SK-N-SH (cell line): ENCODE data around the gene TIGD6. TPM values are rescaled to one million over a fixed set of nuclear protein-coding genes. Genes with fewer than 3 reads are reported as not detected.

Experiments
- CTCF ChIA-PET: fragments of 300-600, 350-600 bp; formaldehyde crosslinking; extraction: SDS; loops from one replicate; lab custom pipeline; 2021; lab: Yijun Ruan, JAX
- POLR2A ChIA-PET: fragments of 350-600 bp; sonication (Branson Sonifier 250); formaldehyde crosslinking; extraction: SDS; loops from one replicate; lab custom pipeline; 2020; ENCODE audit warnings: antibody characterized with exemption, inconsistent platforms; lab: Yijun Ruan, JAX
- DNase-seq: peaks from one replicate; pipeline ENCODE4 v3.0.0; 2012
- H2AFZ ChIP-seq: fragments of 200-600 bp; sonication (generic); 2 replicates; pipeline ENCODE4 v1.8.1; 2016; ENCODE audit warnings: antibody characterized with exemption, mild to moderate bottlenecking, low read depth
- H3F3A ChIP-seq: fragments of 200-600 bp; sonication (generic); replicated peaks from 2 replicates; pipeline ENCODE3; 2016; ENCODE audit warnings: antibody characterized with exemption, mild to moderate bottlenecking; ENCODE audit not compliant: insufficient read depth
- H3K27ac ChIP-seq, 2 experiments: fragments of 200-500 bp in 1 of 2; fragments of 200-600 bp in 1 of 2; sonication (Bioruptor generic) in 1 of 2; sonication (generic), shearing (Covaris generic) in 1 of 2; 2 replicates each; pipeline versions ENCODE4 v1.5.1 to v1.6.1; 2014 to 2016; ENCODE audit warnings: low read depth in 2 of 2, inconsistent platforms in 1 of 2, low read length in 1 of 2, mild to moderate bottlenecking in 1 of 2, mixed read lengths in 1 of 2
- H3K27me3 ChIP-seq: fragments of 200-600 bp; sonication (generic), shearing (Covaris generic); 2 replicates; pipeline ENCODE4 v1.6.1; 2016; ENCODE audit warnings: mixed run types; ENCODE audit not compliant: insufficient read depth
- H3K36me3 ChIP-seq, 2 experiments: fragments of 200-500 bp in 1 of 2; fragments of 200-600 bp in 1 of 2; sonication (Bioruptor generic) in 1 of 2; sonication (generic) in 1 of 2; replicated peaks in 1 of 2; 2 replicates each; pipeline versions ENCODE3 to v1.5.1; 2014 to 2016; ENCODE audit warnings: low read length in 1 of 2, mild to moderate bottlenecking in 1 of 2; ENCODE audit not compliant: insufficient read depth in 2 of 2, control insufficient read depth in 1 of 2
- H3K4me1 ChIP-seq, 2 experiments: fragments of 200-500 bp in 1 of 2; fragments of 200-600 bp in 1 of 2; sonication (Bioruptor generic) in 1 of 2; sonication (generic), shearing (Covaris generic) in 1 of 2; 2 replicates each; pipeline versions ENCODE4 v1.5.1 to v1.6.1; 2014 to 2016; ENCODE audit warnings: low read depth in 1 of 2, low read length in 1 of 2, mixed run types in 1 of 2; ENCODE audit not compliant: insufficient read depth in 2 of 2, control insufficient read depth in 1 of 2
- H3K4me2 ChIP-seq: fragments of 200-600 bp; sonication (generic), shearing (Covaris generic); 2 replicates; pipeline ENCODE4 v1.6.1; 2017; ENCODE audit warnings: mixed run types
- H3K4me3 ChIP-seq, 2 experiments: fragments of 200-500 bp in 1 of 2; fragments of 200-600 bp in 1 of 2; sonication (Bioruptor generic) in 1 of 2; sonication (generic), shearing (Covaris generic) in 1 of 2; 2 replicates each; pipeline versions ENCODE4 v1.5.1 to v1.8.1; 2014 to 2016; ENCODE audit warnings: low read depth in 2 of 2, inconsistent platforms in 1 of 2, low read length in 1 of 2, mild to moderate bottlenecking in 1 of 2, mixed read lengths in 1 of 2, moderate library complexity in 1 of 2
- H3K79me2 ChIP-seq: fragments of 200-600 bp; sonication (generic); 2 replicates; pipeline ENCODE4 v1.8.1; 2017; ENCODE audit warnings: mild to moderate bottlenecking; ENCODE audit not compliant: insufficient read depth
- H3K9ac ChIP-seq: fragments of 200-600 bp; sonication (generic); 2 replicates; pipeline ENCODE4 v1.6.1; 2017; ENCODE audit warnings: mixed run types
- H3K9me2 ChIP-seq: fragments of 200-600 bp; sonication (generic); 2 replicates; pipeline ENCODE4 v1.6.1; 2017; ENCODE audit warnings: mixed run types
- H3K9me3 ChIP-seq: fragments of 200-600 bp; sonication (generic); 2 replicates; pipeline ENCODE4 v1.6.1; 2017; ENCODE audit warnings: mixed run types, mild to moderate bottlenecking, moderate library complexity
- H4K20me1 ChIP-seq: fragments of 200-600 bp; sonication (generic); 2 replicates; pipeline ENCODE4 v1.6.1; 2017; ENCODE audit warnings: mild to moderate bottlenecking, mixed run types; ENCODE audit not compliant: insufficient read depth
- CTCF ChIP-seq: fragments of 200-600 bp; sonication (generic); IDR thresholded peaks from 2 replicates; pipeline ENCODE4 v1.6.1; 2017; ENCODE audit warnings: antibody characterized with exemption, mild to moderate bottlenecking, moderate library complexity
- EP300 ChIP-seq, 2 experiments: IDR thresholded peaks; 2 replicates each; pipeline versions ENCODE4 v1.4.0 to v1.6.1; 2012; ENCODE audit warnings: borderline replicate concordance in 1 of 2, low read depth in 1 of 2, low read length in 1 of 2
- EZH2phosphoT487 ChIP-seq: fragments of 200-600 bp; sonication (generic); IDR thresholded peaks from 2 replicates; pipeline ENCODE4 v1.6.1; 2017; ENCODE audit warnings: low read depth, mixed run types, mild to moderate bottlenecking, antibody characterized with exemption, moderate library complexity, borderline replicate concordance
- GABPA ChIP-seq: IDR thresholded peaks from 2 replicates; pipeline ENCODE4 v1.4.0; 2012; ENCODE audit warnings: low read depth, mild to moderate bottlenecking
- GATA2 ChIP-seq: sonication (generic); formaldehyde crosslinking; IDR thresholded peaks from 2 replicates; pipeline ENCODE4 v1.5.0; 2020; ENCODE audit warnings: mild to moderate bottlenecking, missing genetic modification reagents
- MAX ChIP-seq: IDR thresholded peaks from 2 replicates; pipeline ENCODE4 v1.4.0; 2012; ENCODE audit warnings: low read depth
- MEF2A ChIP-seq: IDR thresholded peaks from 2 replicates; pipeline ENCODE4 v1.4.0; 2012; ENCODE audit warnings: low read depth, borderline replicate concordance
- MXI1 ChIP-seq: IDR thresholded peaks from 2 replicates; pipeline ENCODE4 v1.6.1; 2012; ENCODE audit warnings: mild to moderate bottlenecking, low read depth, low read length, improper control_type of control experiment
- NFIC ChIP-seq: IDR thresholded peaks from 2 replicates; pipeline ENCODE4 v1.4.0; 2012; ENCODE audit warnings: borderline replicate concordance
- RAD21 ChIP-seq: IDR thresholded peaks from 2 replicates; pipeline ENCODE4 v1.6.1; 2012; ENCODE audit warnings: mild to moderate bottlenecking, low read length
- RCOR1 ChIP-seq: fragments of 150-350 bp; IDR thresholded peaks from 2 replicates; pipeline ENCODE4 v1.6.1; 2017; ENCODE audit warnings: antibody characterized with exemption, low read length
- RFX5 ChIP-seq: IDR thresholded peaks from 2 replicates; pipeline ENCODE4 v1.6.1; 2012; ENCODE audit warnings: mild to moderate bottlenecking, improper control_type of control experiment, low read length
- RXRA ChIP-seq: IDR thresholded peaks from 2 replicates; pipeline ENCODE4 v1.4.0; 2012; ENCODE audit warnings: low read depth, mild to moderate bottlenecking, borderline replicate concordance
- SIN3A ChIP-seq: IDR thresholded peaks from 2 replicates; pipeline ENCODE4 v1.6.1; 2012; ENCODE audit warnings: low read depth, mild to moderate bottlenecking, low read length, moderate library complexity, borderline replicate concordance
- SMC3 ChIP-seq: IDR thresholded peaks from 2 replicates; pipeline ENCODE4 v1.6.1; 2012; ENCODE audit warnings: low read depth, low read length, improper control_type of control experiment
- TAF1 ChIP-seq: IDR thresholded peaks from 2 replicates; pipeline ENCODE4 v1.6.1; 2012; ENCODE audit warnings: low read depth, mild to moderate bottlenecking, low read length, moderate library complexity, borderline replicate concordance
- TEAD4 ChIP-seq: IDR thresholded peaks from 2 replicates; pipeline ENCODE4 v1.4.0; 2012; ENCODE audit warnings: mild to moderate bottlenecking, borderline replicate concordance; ENCODE audit not compliant: insufficient read depth
- WGBS: methylation state at CpG from one replicate; pipeline ENCODE4 v1.1.6; 2017; ENCODE audit warnings: low lambda C conversion rate; 5-methylcytosine and 5-hydroxymethylcytosine counted together
- polyA plus RNA-seq, 3 experiments: library from polyadenylated mRNA; depleted of rRNA; stranded (reverse); fragments of >200 nt; gene quantifications; 2 replicates each; pipeline ENCODE4 v1.2.3, GENCODE V29; 2012
- TF ChIP-seq, protein P1 (sequence below): fragments of 150-350 bp; IDR thresholded peaks from 2 replicates; pipeline ENCODE4 v1.6.1; 2017; ENCODE audit warnings: antibody characterized with exemption, low read length, low read depth, borderline replicate concordance

Gene TIGD6
- polyA plus RNA-seq, 1 of the 3 experiments (the other 2 are of a cell fraction): 4.7 TPM

DNA sequence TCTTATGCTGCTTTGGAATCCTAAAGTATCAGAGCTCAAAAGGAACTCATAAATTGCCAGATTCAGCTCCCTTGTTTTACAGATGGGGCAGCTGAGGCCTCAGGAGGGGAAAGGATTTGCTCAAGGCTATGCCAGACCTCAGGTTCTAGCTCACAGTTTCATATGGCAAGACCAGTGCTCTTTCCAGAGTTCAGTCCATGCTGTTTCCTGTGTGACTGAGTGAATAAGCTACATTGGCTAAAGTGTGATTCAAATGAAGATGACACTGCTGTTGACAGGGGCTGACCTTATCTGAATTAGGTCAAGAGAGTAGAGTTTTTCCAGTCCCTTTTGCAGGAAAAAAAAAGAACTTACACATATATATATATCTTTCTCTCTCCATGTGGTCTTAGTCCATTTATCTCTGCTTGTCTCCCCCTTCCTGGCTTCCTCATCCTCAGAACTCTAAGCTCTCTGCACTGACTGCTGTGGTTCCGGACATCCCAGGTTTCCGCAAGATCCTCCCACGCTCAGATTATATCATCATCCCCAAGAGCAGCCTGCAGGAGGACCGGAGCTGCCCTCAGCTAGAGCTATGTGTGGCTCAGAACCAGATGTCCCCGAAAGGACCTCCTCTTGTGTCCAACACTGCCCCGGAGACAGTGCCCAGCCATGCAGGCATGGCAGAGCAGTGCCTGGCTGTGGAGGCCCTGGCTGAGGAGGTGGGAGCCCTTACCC is 9.4 kb upstream of the TIGD6 start:
- no peak for DNase-seq
- Histone ChIP-seq H3K4me1 (no peaks in the 10 kb centered on the region), H3K9ac (no peak overlapping the region), H3K9me3 (no peaks in the 10 kb centered on the region), H4K20me1 (peaks cover 4% of the 10 kb centered on the region; the same call in 1 of the 2 replicates), H3K9me2 (no peaks in the 10 kb centered on the region), H3K27ac (no peak overlapping the region; a peak in 1 of 4 replicates), H3K27me3 (no peaks in the 10 kb centered on the region), H3K36me3 (peaks cover 79 to 89% of the 10 kb centered on the region in 2 experiments), H3K4me2 (no peak overlapping the region), H3F3A (no peaks in the 10 kb centered on the region), H3K4me3 (no peak overlapping the region), H2AFZ (no peak overlapping the region), H3K79me2 (peaks cover 79% of the 10 kb centered on the region)
- no peak for TF ChIP-seq MEF2A
- no peak for TF ChIP-seq MAX
- TF ChIP-seq MXI1: no peak
- TF ChIP-seq, protein P1, sequence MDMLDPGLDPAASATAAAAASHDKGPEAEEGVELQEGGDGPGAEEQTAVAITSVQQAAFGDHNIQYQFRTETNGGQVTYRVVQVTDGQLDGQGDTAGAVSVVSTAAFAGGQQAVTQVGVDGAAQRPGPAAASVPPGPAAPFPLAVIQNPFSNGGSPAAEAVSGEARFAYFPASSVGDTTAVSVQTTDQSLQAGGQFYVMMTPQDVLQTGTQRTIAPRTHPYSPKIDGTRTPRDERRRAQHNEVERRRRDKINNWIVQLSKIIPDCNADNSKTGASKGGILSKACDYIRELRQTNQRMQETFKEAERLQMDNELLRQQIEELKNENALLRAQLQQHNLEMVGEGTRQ: no peak
- no peak for TF ChIP-seq EZH2phosphoT487
- no peak for TF ChIP-seq GABPA
- no peak for TF ChIP-seq SIN3A
- no peak for TF ChIP-seq RCOR1
- no peak for TF ChIP-seq RXRA
- TF ChIP-seq RAD21: no peak
- no peak for TF ChIP-seq GATA2
- TF ChIP-seq SMC3: no peak
- no peak for TF ChIP-seq TAF1
- no peak for TF ChIP-seq CTCF
- no peak for TF ChIP-seq RFX5
- no peak for TF ChIP-seq NFIC
- no peak for TF ChIP-seq EP300 (IDR thresholded peaks at IDR 0.05; ENCODE audit: borderline replicate concordance in 1 of 2, low read depth in 1 of 2, low read length in 1 of 2)
- no peak for TF ChIP-seq TEAD4
- ChIA-PET CTCF (no interaction called here), POLR2A (no interaction called here)
- WGBS: 88% methylated on average over 5 of the region's 6 CpGs
